ENCODE measurements around the gene CRTAC1.
"Not testable (repeated sequence)": the region's sequence is repeated elsewhere in the genome, so short reads cannot be mapped to it uniquely, and the experiment has no call there.

Gene CRTAC1

DNA sequence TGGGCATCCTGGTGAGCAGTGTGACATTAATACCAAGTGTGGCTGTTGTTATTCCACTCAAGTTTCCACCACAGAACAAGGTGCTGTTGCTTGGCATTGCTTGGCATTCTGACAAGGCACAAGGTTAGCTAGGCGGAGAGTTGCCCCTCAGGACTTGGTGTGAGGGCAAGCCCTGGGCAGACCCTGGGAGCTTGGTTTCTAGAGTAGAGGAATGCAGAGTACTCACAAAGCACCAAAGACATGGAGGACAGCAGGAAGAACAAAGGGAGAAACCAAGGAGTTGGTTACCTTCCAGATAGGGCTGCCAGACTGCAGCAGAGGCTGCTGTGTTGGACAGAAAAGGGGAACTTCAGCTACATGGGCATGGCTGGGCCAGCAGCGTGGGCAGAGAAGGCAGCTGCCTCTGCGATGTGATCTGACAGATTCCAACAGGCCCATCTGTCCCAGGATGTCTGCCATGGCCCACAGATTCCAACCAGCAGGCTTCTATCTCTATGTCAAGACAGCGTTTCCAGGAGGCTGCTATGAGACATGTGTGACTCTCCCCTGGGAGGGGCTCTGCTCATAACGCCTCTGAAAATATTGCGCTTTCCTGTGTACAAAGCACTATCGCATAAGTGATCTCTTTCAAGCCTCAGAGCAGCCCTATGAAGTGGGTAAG, 178.9 kb downstream of the CRTAC1 start:
- H3K27me3 ChIP-seq (ENCODE audit: control insufficient read depth, insufficient read depth, low read length): peaks cover 32% of the 10 kb centered on the region
- H3K4me3 ChIP-seq (ENCODE audit: low read depth, low read length): no peak overlapping the region
- H3K27ac ChIP-seq (ENCODE audit: low read depth, low read length): no peak overlapping the region
- no peaks in the 10 kb centered on the region for H3K9me3 ChIP-seq (ENCODE audit: control insufficient read depth, insufficient read depth, low read length)
- no peak overlapping the region for H3K9ac ChIP-seq (ENCODE audit: low read depth, low read length)
- H3K36me3 ChIP-seq (ENCODE audit: control insufficient read depth, insufficient read depth, low read length): no peaks in the 10 kb centered on the region
- no peaks in the 10 kb centered on the region for H3K4me1 ChIP-seq (ENCODE audit: control insufficient read depth, insufficient read depth, low read length)

DNA sequence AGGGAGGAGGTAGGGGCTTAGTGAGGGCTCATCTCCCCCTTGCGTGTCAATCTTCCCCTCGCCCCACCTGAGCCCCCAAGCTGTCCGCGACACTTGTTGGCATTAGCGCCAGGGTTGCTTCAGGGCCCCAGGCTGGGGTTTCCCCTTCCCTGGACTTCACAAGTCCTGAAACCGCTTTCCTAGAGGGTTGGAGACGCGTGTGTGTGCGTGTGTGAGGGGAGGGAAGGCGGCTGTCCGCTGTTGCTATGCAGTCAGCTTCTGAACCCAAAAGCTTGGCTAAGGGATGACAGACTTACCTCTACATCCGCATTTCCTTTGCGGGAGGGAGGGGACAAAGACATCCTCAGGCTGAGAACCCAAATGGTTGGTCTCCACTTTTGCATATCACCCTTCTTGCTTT, 180.0 kb downstream of the CRTAC1 start:
- Histone ChIP-seq H3K27ac (ENCODE audit: low read depth, low read length) (no peak overlapping the region), H3K9me3 (ENCODE audit: control insufficient read depth, insufficient read depth, low read length) (no peaks in the 10 kb centered on the region), H3K9ac (ENCODE audit: low read depth, low read length) (no peak overlapping the region), H3K4me1 (ENCODE audit: control insufficient read depth, insufficient read depth, low read length) (no peaks in the 10 kb centered on the region), H3K4me3 (ENCODE audit: low read depth, low read length) (peak overlapping the region; percentile 39), H3K27me3 (ENCODE audit: control insufficient read depth, insufficient read depth, low read length) (peaks cover 32% of the 10 kb centered on the region), H3K36me3 (ENCODE audit: control insufficient read depth, insufficient read depth, low read length) (no peaks in the 10 kb centered on the region)

DNA sequence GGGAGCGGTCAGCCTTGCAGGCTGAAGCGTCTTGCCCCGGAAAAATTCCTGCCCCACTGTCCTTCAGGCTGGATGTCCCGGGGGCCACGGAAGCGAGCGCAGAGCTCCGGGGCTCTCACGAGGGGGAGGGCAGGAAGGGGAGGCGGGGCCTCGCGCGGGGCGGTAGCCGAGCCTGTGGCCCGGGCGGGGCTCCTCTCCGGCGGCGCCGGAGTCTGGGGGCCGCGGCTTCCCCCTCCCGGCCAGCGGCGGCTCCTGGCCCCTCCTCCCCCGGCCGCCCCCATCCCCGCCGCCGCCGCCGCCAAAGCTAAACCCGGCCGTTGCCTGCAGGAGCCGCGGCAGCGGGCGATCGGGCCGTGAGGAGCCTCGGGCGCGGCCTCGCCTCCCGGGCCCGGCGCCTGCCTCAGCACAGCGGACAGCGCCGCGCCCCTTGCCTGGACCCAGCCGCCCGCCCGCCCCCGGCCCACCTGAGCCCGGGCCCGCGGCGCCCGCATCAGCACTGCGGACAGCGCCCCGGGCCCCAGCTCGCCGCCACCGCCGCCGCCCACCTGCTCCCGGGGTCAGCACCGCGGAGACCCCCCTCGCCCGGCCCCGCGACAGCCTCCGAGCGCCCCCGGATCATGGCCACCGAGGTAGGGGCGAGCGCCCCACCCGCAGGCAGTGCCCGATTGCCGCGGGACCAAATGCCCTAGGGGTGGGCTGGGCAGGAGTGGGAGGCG, 180.6 kb downstream of the CRTAC1 start, which contains the start of gene GOLGA7B:
GOLGA7B (plus strand) TSS at position 157 of the 716 bp plus-strand sequence; CDS start at position 618, 461 bp downstream.
- H3K27ac ChIP-seq (ENCODE audit: low read depth, low read length): no peak within 1 kb of the TSS
- H3K27me3 ChIP-seq (ENCODE audit: control insufficient read depth, insufficient read depth, low read length): peaks cover 32% of the 10 kb centered on the region
- H3K36me3 ChIP-seq (ENCODE audit: control insufficient read depth, insufficient read depth, low read length): no peaks in the 10 kb centered on the region
- H3K9me3 ChIP-seq (ENCODE audit: control insufficient read depth, insufficient read depth, low read length): no peaks in the 10 kb centered on the region
- no peaks in the 10 kb centered on the region for H3K4me1 ChIP-seq (ENCODE audit: control insufficient read depth, insufficient read depth, low read length)
- no peak within 1 kb of the TSS for H3K9ac ChIP-seq (ENCODE audit: low read depth, low read length)
- H3K4me3 ChIP-seq (ENCODE audit: low read depth, low read length): peak within 1 kb of the TSS; percentile 64

DNA sequence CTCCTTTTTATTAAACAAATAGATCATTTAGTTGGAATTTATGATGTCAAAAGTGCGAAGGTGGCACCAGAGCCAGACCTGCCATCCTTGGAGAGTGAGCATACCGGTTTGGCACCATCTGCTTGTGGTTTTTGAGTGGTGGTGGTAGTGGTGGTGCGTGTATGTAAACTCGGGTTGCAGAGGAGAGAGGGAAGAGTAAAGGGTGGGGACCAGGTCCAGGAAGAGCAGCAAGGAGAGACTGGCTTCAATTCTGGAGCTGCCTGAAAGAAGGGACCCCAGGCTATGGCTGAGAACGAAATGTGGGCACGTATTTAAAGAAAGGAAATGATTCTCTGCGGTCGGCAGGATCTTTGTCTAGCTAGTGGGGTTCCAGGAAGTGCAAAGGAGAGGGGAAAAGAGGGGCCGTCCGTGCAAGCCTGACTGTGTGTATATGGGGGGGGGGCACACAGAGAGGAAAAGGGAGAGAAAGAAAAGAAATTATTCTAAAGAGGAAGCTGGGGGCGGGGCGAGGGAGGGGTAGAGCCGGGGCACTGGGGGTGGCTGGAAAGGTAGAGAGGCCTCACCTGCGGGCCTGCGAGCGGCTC, 181.2 kb downstream of the CRTAC1 start:
- Histone ChIP-seq H3K27ac (ENCODE audit: low read depth, low read length) (no peak overlapping the region), H3K9me3 (ENCODE audit: control insufficient read depth, insufficient read depth, low read length) (no peaks in the 10 kb centered on the region), H3K27me3 (ENCODE audit: control insufficient read depth, insufficient read depth, low read length) (peaks cover 32% of the 10 kb centered on the region), H3K4me1 (ENCODE audit: control insufficient read depth, insufficient read depth, low read length) (no peaks in the 10 kb centered on the region), H3K4me3 (ENCODE audit: low read depth, low read length) (peak overlapping the region; percentile 64), H3K36me3 (ENCODE audit: control insufficient read depth, insufficient read depth, low read length) (no peaks in the 10 kb centered on the region), H3K9ac (ENCODE audit: low read depth, low read length) (no peak overlapping the region)

DNA sequence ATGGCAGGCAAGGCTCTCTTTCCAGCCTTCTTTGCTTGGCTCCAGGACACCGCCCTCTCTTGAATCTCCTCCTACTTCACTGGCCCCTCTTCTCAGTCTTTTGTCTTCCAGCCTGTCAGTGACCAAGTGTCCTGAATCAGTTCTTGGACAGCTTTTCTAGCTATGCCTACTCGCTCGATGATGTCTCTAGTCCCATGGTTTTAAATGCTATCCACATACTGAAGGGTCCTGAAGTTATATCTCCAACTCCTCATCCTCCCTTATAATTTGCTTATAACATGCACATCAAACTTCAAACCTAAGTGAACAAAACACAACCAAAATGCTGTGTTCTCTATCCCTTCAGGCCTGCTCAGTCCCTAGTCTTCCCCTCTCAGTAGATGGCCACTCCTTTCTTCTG, 185.7 kb downstream of the CRTAC1 start:
- H3K27me3 ChIP-seq (ENCODE audit: control insufficient read depth, insufficient read depth, low read length): peaks cover 8% of the 10 kb centered on the region; the same call in 1 of the 2 replicates
- no peaks in the 10 kb centered on the region for H3K9me3 ChIP-seq (ENCODE audit: control insufficient read depth, insufficient read depth, low read length)
- no peak overlapping the region for H3K4me3 ChIP-seq (ENCODE audit: low read depth, low read length)
- H3K27ac ChIP-seq (ENCODE audit: low read depth, low read length): no peak overlapping the region
- no peaks in the 10 kb centered on the region for H3K36me3 ChIP-seq (ENCODE audit: control insufficient read depth, insufficient read depth, low read length)
- no peaks in the 10 kb centered on the region for H3K4me1 ChIP-seq (ENCODE audit: control insufficient read depth, insufficient read depth, low read length)
- no peak overlapping the region for H3K9ac ChIP-seq (ENCODE audit: low read depth, low read length)

DNA sequence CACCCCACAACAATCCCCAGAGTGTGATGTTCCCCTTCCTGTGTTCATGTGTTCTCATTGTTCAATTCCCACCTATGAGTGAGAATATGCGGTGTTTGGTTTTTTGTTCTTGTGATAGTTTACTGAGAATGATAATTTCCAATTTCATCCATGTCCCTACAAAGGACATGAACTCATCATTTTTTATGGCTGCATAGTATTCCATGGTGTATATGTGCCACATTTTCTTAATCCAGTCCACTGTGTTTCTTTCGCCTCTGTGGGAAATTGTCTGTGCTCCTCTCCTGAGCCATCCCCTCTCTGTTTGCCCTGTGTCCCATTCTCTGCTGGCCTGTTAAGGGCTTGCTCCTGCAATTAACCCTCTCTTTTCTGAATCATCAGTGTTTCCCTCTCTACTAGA, 186.4 kb downstream of the CRTAC1 start:
- not testable (repeated sequence) for H3K4me3 ChIP-seq (ENCODE audit: low read depth, low read length); H3K9ac ChIP-seq (ENCODE audit: low read depth, low read length); H3K4me1 ChIP-seq (ENCODE audit: control insufficient read depth, insufficient read depth, low read length)

DNA sequence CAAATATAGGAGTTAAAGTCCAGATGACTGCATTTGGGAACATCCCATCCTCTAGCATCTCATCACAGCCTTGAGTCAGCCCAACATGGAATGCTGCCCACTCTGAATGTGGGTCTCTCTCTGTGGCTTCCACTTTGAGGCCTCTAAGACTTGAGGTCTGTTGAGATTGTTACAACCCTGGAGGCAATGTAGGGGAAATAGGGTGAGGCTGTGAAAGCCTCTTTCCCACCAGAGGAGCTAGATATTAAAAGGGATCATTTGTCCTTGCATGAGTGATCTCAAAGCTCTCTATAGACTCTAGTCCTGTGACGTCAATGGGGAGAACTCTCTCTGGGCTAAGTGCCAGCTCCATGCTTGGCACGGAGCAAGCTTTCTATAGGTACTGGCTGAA, 187.1 kb downstream of the CRTAC1 start:
- no peak overlapping the region for H3K27ac ChIP-seq (ENCODE audit: low read depth, low read length)
- no peaks in the 10 kb centered on the region for H3K36me3 ChIP-seq (ENCODE audit: control insufficient read depth, insufficient read depth, low read length)
- H3K4me3 ChIP-seq (ENCODE audit: low read depth, low read length): no peak overlapping the region
- H3K9ac ChIP-seq (ENCODE audit: low read depth, low read length): no peak overlapping the region
- no peaks in the 10 kb centered on the region for H3K9me3 ChIP-seq (ENCODE audit: control insufficient read depth, insufficient read depth, low read length)
- H3K27me3 ChIP-seq (ENCODE audit: control insufficient read depth, insufficient read depth, low read length): no peaks in the 10 kb centered on the region; the same call in 1 of the 2 replicates
- H3K4me1 ChIP-seq (ENCODE audit: control insufficient read depth, insufficient read depth, low read length): no peaks in the 10 kb centered on the region

More for the DNA sequence above, 186.4 kb downstream of the CRTAC1 start:
- H3K27me3 ChIP-seq (ENCODE audit: control insufficient read depth, insufficient read depth, low read length); H3K9me3 ChIP-seq (ENCODE audit: control insufficient read depth, insufficient read depth, low read length); H3K36me3 ChIP-seq (ENCODE audit: control insufficient read depth, insufficient read depth, low read length); H3K27ac ChIP-seq (ENCODE audit: low read depth, low read length): not testable (repeated sequence)

DNA sequence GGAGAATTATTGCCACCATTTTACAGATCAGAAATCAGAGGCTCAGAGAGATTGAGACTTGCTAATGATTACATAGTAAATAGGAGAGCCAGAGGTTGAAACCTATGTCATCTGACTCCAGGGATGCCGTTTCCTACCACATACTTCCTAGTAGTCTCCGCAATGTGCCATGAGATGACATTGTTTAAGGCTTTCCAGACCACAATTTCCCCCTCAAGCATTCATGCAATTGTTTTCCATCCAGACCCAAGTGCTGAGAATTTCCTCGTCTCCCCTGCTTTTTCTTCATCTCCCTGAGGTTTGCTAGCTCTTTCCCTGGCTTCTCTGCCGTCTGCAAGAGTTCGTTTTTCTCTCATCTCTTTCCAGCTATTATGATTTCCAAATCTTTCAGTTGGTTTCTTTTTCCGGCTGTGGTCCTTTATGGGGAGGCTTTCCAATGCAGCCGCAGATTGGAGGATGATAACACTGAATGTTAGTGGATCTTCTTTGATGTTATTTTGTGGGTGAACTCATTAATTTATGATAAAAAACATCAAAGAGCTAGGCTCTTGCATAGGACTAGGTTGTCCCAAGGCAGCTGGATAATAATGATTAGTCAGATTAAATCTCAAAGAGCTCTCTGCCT, 187.7 kb downstream of the CRTAC1 start:
- no peak overlapping the region for H3K4me3 ChIP-seq (ENCODE audit: low read depth, low read length)
- no peaks in the 10 kb centered on the region for H3K36me3 ChIP-seq (ENCODE audit: control insufficient read depth, insufficient read depth, low read length)
- no peaks in the 10 kb centered on the region for H3K27me3 ChIP-seq (ENCODE audit: control insufficient read depth, insufficient read depth, low read length)
- no peak overlapping the region for H3K9ac ChIP-seq (ENCODE audit: low read depth, low read length)
- H3K4me1 ChIP-seq (ENCODE audit: control insufficient read depth, insufficient read depth, low read length): no peaks in the 10 kb centered on the region
- no peaks in the 10 kb centered on the region for H3K9me3 ChIP-seq (ENCODE audit: control insufficient read depth, insufficient read depth, low read length)
- no peak overlapping the region for H3K27ac ChIP-seq (ENCODE audit: low read depth, low read length)

DNA sequence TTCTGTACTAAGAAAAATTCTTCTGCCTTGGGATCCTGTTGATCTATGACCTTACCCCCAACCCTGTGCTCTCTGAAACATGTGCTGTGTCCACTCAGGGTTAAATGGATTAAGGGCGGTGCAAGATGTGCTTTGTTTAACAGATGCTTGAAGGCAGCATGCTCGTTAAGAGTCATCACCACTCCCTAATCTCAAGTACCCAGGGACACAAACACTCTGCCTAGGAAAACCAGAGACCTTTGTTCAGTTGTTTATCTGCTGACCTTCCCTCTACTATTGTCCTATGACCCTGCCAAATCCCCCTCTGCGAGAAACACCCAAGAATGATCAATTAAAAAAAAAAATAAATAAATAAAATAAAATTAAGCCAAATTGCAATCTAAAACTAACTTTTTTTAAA, 188.3 kb downstream of the CRTAC1 start:
- not testable (repeated sequence) for H3K9ac ChIP-seq (ENCODE audit: low read depth, low read length)

DNA sequence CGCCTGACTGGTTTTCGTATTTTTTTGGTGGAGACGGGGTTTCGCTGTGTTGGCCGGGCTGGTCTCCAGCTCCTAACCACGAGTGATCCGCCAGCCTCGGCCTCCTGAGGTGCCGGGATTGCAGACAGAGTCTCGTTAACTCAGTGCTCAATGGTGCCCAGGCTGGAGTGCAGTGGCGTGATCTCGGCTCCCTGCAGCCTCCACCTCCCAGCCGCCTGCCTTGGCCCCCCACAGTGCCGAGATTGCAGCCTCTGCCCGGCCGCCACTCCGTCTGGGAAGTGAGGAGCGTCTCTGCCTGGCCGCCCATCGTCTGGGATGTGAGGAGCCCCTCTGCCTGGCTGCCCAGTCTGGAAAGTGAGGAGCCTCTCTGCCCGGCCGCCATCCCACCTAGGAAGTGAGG, 189.3 kb downstream of the CRTAC1 start:
- H3K4me3 ChIP-seq (ENCODE audit: low read depth, low read length); H3K9ac ChIP-seq (ENCODE audit: low read depth, low read length); H3K27ac ChIP-seq (ENCODE audit: low read depth, low read length); H3K9me3 ChIP-seq (ENCODE audit: control insufficient read depth, insufficient read depth, low read length); H3K27me3 ChIP-seq (ENCODE audit: control insufficient read depth, insufficient read depth, low read length); H3K36me3 ChIP-seq (ENCODE audit: control insufficient read depth, insufficient read depth, low read length); H3K4me1 ChIP-seq (ENCODE audit: control insufficient read depth, insufficient read depth, low read length): not testable (repeated sequence)

More for the DNA sequence above, 188.3 kb downstream of the CRTAC1 start:
- H3K4me1 ChIP-seq (ENCODE audit: control insufficient read depth, insufficient read depth, low read length); H3K27me3 ChIP-seq (ENCODE audit: control insufficient read depth, insufficient read depth, low read length); H3K9me3 ChIP-seq (ENCODE audit: control insufficient read depth, insufficient read depth, low read length); H3K27ac ChIP-seq (ENCODE audit: low read depth, low read length); H3K36me3 ChIP-seq (ENCODE audit: control insufficient read depth, insufficient read depth, low read length); H3K4me3 ChIP-seq (ENCODE audit: low read depth, low read length): not testable (repeated sequence)

DNA sequence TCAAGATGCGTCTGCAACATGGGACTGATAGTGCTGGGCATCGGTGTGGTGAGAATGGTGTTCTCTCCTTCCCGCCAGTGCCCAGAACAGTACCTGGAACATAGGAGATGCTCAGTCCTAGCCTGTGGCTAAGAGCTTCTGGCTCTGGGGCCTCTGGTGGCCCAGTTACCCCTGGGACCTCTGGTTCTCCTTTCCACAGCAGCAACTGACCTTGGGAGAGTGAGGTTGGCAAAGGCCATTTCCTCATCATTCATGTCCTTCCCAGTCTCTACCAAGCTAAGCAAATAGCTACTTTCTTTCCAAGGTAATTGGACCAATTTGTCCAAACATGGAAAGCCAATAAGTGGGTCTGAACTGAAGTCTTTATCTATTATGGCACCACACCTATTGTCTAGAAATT, 192.3 kb downstream of the CRTAC1 start:
- Histone ChIP-seq H3K4me3 (ENCODE audit: low read depth, low read length) (no peak overlapping the region), H3K9ac (ENCODE audit: low read depth, low read length) (no peak overlapping the region), H3K36me3 (ENCODE audit: control insufficient read depth, insufficient read depth, low read length) (no peaks in the 10 kb centered on the region), H3K9me3 (ENCODE audit: control insufficient read depth, insufficient read depth, low read length) (no peaks in the 10 kb centered on the region), H3K27me3 (ENCODE audit: control insufficient read depth, insufficient read depth, low read length) (no peaks in the 10 kb centered on the region), H3K4me1 (ENCODE audit: control insufficient read depth, insufficient read depth, low read length) (no peaks in the 10 kb centered on the region), H3K27ac (ENCODE audit: low read depth, low read length) (no peak overlapping the region)
